ENCODE data around the gene MIS12. TPM values are rescaled to one million over a fixed set of nuclear protein-coding genes. Genes with fewer than 3 reads are reported as not detected.
A peak's percentile ranks its signal among the peaks of the same experiment; 100 is the strongest.

Gene MIS12
- total and polyA plus RNA-seq, 2 of the 13 experiments (the other 11 are each of a cell fraction or from before 2014, with no cell fraction given): 13.4 to 28.0 TPM

DNA sequence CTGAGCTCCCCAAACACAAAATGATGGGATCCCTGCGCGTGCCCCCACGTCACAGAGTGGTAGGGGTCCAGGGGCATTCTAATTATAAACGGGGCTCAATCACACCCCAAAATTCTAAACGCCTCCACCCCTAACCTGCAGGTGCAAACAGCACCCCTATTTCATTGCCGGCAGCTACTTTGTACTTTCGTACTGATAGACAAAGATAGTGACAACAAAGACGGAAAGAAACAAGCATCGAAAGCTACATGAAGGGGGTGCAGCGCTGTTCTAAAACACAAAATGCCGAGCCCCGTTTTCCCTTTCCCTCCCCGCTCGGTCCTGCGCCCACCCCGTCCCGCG, 13.9 kb downstream of the MIS12 start (continued):
- TF ChIP-seq ZNF441 (CRISPR knock-in tag; IDR thresholded peaks at IDR 0.05; ENCODE audit: borderline replicate concordance): no peak
- TF ChIP-seq, protein P1, sequence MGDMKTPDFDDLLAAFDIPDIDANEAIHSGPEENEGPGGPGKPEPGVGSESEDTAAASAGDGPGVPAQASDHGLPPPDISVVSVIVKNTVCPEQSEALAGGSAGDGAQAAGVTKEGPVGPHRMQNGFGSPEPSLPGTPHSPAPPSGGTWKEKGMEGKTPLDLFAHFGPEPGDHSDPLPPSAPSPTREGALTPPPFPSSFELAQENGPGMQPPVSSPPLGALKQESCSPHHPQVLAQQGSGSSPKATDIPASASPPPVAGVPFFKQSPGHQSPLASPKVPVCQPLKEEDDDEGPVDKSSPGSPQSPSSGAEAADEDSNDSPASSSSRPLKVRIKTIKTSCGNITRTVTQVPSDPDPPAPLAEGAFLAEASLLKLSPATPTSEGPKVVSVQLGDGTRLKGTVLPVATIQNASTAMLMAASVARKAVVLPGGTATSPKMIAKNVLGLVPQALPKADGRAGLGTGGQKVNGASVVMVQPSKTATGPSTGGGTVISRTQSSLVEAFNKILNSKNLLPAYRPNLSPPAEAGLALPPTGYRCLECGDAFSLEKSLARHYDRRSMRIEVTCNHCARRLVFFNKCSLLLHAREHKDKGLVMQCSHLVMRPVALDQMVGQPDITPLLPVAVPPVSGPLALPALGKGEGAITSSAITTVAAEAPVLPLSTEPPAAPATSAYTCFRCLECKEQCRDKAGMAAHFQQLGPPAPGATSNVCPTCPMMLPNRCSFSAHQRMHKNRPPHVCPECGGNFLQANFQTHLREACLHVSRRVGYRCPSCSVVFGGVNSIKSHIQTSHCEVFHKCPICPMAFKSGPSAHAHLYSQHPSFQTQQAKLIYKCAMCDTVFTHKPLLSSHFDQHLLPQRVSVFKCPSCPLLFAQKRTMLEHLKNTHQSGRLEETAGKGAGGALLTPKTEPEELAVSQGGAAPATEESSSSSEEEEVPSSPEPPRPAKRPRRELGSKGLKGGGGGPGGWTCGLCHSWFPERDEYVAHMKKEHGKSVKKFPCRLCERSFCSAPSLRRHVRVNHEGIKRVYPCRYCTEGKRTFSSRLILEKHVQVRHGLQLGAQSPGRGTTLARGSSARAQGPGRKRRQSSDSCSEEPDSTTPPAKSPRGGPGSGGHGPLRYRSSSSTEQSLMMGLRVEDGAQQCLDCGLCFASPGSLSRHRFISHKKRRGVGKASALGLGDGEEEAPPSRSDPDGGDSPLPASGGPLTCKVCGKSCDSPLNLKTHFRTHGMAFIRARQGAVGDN (CRISPR knock-in tag; IDR thresholded peaks at IDR 0.05): no peak

DNA sequence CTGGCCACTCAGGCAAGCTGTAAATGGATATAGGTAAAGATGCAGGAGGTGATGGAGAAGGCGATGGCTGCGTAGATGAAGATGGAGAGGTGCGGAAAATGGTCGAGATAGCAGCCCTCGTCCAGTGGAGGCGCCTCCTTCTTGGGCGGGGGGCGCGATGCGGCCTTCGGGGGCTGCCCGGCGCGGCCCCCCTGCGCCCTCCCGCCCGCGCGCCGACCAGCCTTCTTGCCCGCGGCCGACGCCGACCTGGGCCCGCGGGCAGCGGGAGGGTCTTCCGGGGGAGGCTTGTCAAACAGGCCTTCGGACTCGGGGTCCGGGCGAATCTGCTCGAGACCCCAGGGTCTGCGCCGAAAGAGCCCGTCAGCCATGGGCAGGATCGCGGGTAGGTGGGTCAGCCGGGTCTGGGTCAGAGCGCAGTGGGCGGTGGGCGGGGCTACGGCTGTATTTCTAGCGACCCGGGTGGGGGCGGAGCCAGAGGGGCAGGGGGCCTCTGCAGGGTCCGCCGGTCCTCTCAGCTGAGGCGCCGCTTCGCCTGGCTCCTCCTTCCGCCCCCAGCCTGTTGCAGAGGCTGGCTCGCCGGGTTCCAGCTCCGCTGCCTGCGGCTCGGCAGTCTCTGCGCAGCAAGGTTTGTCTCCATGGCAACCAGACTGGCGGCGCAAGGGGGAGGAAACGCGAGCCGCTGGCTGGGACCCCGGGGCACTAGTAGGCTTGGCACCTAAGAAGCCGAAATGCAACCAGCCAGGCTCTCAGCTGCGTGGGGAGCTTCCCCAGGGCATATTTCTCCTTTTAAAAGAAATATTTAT, 14.4 kb downstream of the MIS12 start:
- H3K4me3 ChIP-seq (replicated peaks in 1 of 3; ENCODE audit: insufficient read depth in 1 of 3, low read depth in 2 of 3, low read length in 3 of 3): peak overlapping the region; percentile 75 to 79 (median 75)
- no peaks in the 10 kb centered on the region for H3K36me3 ChIP-seq (replicated peaks in 1 of 2; ENCODE audit: control insufficient read depth in 1 of 2, insufficient read depth in 2 of 2, low read length in 2 of 2)
- POLR2A ChIA-PET: interaction anchor here (1.1 to 2.6 kb wide), 6 partner anchors 9 to 62 kb away, joined by 3 to 24 read pairs (median 4); partner anchors contain the start of genes C1QBP, DERL2, DHX33 and MIS12
- WGBS (ENCODE audit: low lambda C conversion rate): 2% methylated on average over 22 of the region's 67 CpGs
- in situ Hi-C loops (cut with HindIII; ENCODE audit: extremely low pct_ligation_motif_present, low pct_unique_long_range_greater_than_20kb): no loop called here
- no peaks in the 10 kb centered on the region for H4K20me1 ChIP-seq (ENCODE audit: insufficient read depth, low read length)
- peak overlapping the region; percentile 55; the same call in 1 of the 2 replicates for H3K9ac ChIP-seq (ENCODE audit: insufficient read depth, low read depth, low read length)
- no peak overlapping the region for H3K27ac ChIP-seq (ENCODE audit: extremely low read length, insufficient read depth, low read length)
- H3K79me2 ChIP-seq (ENCODE audit: insufficient read depth, low read length): no peaks in the 10 kb centered on the region
- no peak overlapping the region for H2AFZ ChIP-seq (ENCODE audit: low read length)
- CTCF ChIA-PET (ENCODE audit: low intra/inter-chr PET ratio, low total read pairs): no interaction called here
- peaks cover 7% of the 10 kb centered on the region for H3K4me1 ChIP-seq (ENCODE audit: insufficient read depth, low read length)
- intact Hi-C loops (cut with micrococcal nuclease; ENCODE audit: unreplicated experiment): no loop called here
- H3K9me3 ChIP-seq (ENCODE audit: low read length): no peaks in the 10 kb centered on the region
- FAIRE-seq (no peak), DNase-seq (ENCODE audit: low spot score) (peak; percentile 77), ATAC-seq (peak; percentile 97)
- peaks cover 0 to 17% of the 10 kb centered on the region in 2 experiments; a peak in 3 of 5 replicates for H3K27me3 ChIP-seq (ENCODE audit: control insufficient read depth in 1 of 2, insufficient read depth in 2 of 2, low read length in 2 of 2)
- TSS peak; percentile 91 for BruUV-seq (replicated peaks)
- H3K4me2 ChIP-seq (ENCODE audit: low read depth, low read length): peak overlapping the region; percentile 75
- TF ChIP-seq, protein P2, sequence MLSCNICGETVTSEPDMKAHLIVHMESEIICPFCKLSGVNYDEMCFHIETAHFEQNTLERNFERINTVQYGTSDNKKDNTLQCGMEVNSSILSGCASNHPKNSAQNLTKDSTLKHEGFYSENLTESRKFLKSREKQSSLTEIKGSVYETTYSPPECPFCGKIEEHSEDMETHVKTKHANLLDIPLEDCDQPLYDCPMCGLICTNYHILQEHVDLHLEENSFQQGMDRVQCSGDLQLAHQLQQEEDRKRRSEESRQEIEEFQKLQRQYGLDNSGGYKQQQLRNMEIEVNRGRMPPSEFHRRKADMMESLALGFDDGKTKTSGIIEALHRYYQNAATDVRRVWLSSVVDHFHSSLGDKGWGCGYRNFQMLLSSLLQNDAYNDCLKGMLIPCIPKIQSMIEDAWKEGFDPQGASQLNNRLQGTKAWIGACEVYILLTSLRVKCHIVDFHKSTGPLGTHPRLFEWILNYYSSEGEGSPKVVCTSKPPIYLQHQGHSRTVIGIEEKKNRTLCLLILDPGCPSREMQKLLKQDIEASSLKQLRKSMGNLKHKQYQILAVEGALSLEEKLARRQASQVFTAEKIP (CRISPR knock-in tag; IDR thresholded peaks at IDR 0.05; ENCODE audit: borderline replicate concordance): no peak
- TF ChIP-seq, protein P3, sequence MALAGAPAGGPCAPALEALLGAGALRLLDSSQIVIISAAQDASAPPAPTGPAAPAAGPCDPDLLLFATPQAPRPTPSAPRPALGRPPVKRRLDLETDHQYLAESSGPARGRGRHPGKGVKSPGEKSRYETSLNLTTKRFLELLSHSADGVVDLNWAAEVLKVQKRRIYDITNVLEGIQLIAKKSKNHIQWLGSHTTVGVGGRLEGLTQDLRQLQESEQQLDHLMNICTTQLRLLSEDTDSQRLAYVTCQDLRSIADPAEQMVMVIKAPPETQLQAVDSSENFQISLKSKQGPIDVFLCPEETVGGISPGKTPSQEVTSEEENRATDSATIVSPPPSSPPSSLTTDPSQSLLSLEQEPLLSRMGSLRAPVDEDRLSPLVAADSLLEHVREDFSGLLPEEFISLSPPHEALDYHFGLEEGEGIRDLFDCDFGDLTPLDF (CRISPR knock-in tag; IDR thresholded peaks at IDR 0.05): no peak
- TF ChIP-seq MTA3 (CRISPR knock-in tag; IDR thresholded peaks at IDR 0.05): no peak
- TF ChIP-seq, protein P4, sequence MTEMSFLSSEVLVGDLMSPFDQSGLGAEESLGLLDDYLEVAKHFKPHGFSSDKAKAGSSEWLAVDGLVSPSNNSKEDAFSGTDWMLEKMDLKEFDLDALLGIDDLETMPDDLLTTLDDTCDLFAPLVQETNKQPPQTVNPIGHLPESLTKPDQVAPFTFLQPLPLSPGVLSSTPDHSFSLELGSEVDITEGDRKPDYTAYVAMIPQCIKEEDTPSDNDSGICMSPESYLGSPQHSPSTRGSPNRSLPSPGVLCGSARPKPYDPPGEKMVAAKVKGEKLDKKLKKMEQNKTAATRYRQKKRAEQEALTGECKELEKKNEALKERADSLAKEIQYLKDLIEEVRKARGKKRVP (CRISPR knock-in tag; IDR thresholded peaks at IDR 0.05): 0 out of 4 replicates have a peak, but pooled peaks of 1 of the 2 experiments have one; percentile 9
- TF ChIP-seq ZNF761 (CRISPR knock-in tag; conservative IDR thresholded peaks at IDR 0.05): no peak
- TF ChIP-seq ZNF546 (CRISPR knock-in tag; conservative IDR thresholded peaks at IDR 0.05): no peak; the same call in 1 of the 2 replicates
- TF ChIP-seq SMARCC2 (IDR thresholded peaks at IDR 0.05): no peak
- TF ChIP-seq TSC22D2 (CRISPR knock-in tag; IDR thresholded peaks at IDR 0.05; ENCODE audit: borderline replicate concordance): no peak
- no peak for TF ChIP-seq ZFP36L2 (CRISPR knock-in tag; IDR thresholded peaks at IDR 0.05)

Measured in HepG2 (cell line).